HepG2 (cell line): ENCODE results near the gene UNC93A. TPM values are rescaled to one million over a fixed set of nuclear protein-coding genes. Genes with fewer than 3 reads are reported as not detected.
A peak's percentile ranks its signal among the peaks of the same experiment; 100 is the strongest.

ENCODE experiments used
- GATA4 ChIP-seq: sonication (generic); IDR thresholded peaks from 2 replicates; pipeline ENCODE4 v1.6.1; 2016; ENCODE audit warnings: antibody characterized with exemption, low read depth, borderline replicate concordance
- JUND ChIP-seq: sonication (generic); formaldehyde crosslinking; IDR thresholded peaks from 2 replicates; pipeline ENCODE4 v1.8.0; 2022; ENCODE audit warnings: mild to moderate bottlenecking, missing genetic modification reagents
- MATR3 ChIP-seq: sonication (generic); formaldehyde crosslinking; IDR thresholded peaks from 2 replicates; pipeline ENCODE4 v1.4.0; 2020; ENCODE audit warnings: missing genetic modification reagents
- MEF2D ChIP-seq: sonication (generic); formaldehyde crosslinking; IDR thresholded peaks from 2 replicates; pipeline ENCODE4 v1.5.1; 2020; ENCODE audit warnings: mild to moderate bottlenecking, missing genetic modification reagents
- PHF20 ChIP-seq: sonication (generic); formaldehyde crosslinking; IDR thresholded peaks from 2 replicates; pipeline ENCODE4 v1.5.0; 2020; ENCODE audit warnings: mild to moderate bottlenecking, missing genetic modification reagents
- SMARCC2 ChIP-seq: fragments of 450-650 bp; IDR thresholded peaks from 2 replicates; pipeline ENCODE4 v1.6.1; 2017; ENCODE audit warnings: antibody characterized with exemption, mild to moderate bottlenecking
- SYNCRIP ChIP-seq: fragments of 200-400 bp; formaldehyde crosslinking; IDR thresholded peaks from 2 replicates; pipeline ENCODE4 v1.6.1; 2018; ENCODE audit warnings: mild to moderate bottlenecking, low read depth, low read length; ENCODE audit not compliant: insufficient read depth
- TBX2 ChIP-seq: sonication (generic); formaldehyde crosslinking; IDR thresholded peaks from 2 replicates; pipeline ENCODE4 v1.5.0; 2020; ENCODE audit warnings: missing genetic modification reagents, mild to moderate bottlenecking, borderline replicate concordance
- ZFP36L1 ChIP-seq: sonication (generic); formaldehyde crosslinking; IDR thresholded peaks from 2 replicates; pipeline ENCODE4 v1.8.0; 2022; ENCODE audit warnings: mild to moderate bottlenecking, missing genetic modification reagents, moderate library complexity
- ZNF12 ChIP-seq: sonication (generic); formaldehyde crosslinking; IDR thresholded peaks from 2 replicates; pipeline ENCODE4 v1.5.0; 2020; ENCODE audit warnings: missing genetic modification reagents
- ZNF225 ChIP-seq: sonication (generic); formaldehyde crosslinking; IDR thresholded peaks from 2 replicates; pipeline ENCODE4 v1.4.0; 2020; ENCODE audit warnings: mild to moderate bottlenecking, missing genetic modification reagents
- ZNF280B ChIP-seq: sonication (generic); formaldehyde crosslinking; IDR thresholded peaks from 2 replicates; pipeline ENCODE4 v1.5.0; 2020; ENCODE audit warnings: missing genetic modification reagents, mild to moderate bottlenecking, borderline replicate concordance
- ZNF318 ChIP-seq: sonication (generic); formaldehyde crosslinking; IDR thresholded peaks from 2 replicates; pipeline ENCODE4 v1.4.0; 2020; ENCODE audit warnings: mild to moderate bottlenecking, missing genetic modification reagents
- ZNF740 ChIP-seq: sonication (generic); formaldehyde crosslinking; IDR thresholded peaks from 2 replicates; pipeline ENCODE4 v1.4.0; 2020; ENCODE audit warnings: missing genetic modification reagents
- ZNF766 ChIP-seq: sonication (generic); formaldehyde crosslinking; IDR thresholded peaks from 2 replicates; pipeline ENCODE4 v1.5.0; 2020; ENCODE audit warnings: missing genetic modification reagents, borderline replicate concordance
- ZNF780A ChIP-seq: sonication (generic); formaldehyde crosslinking; IDR thresholded peaks from 2 replicates; pipeline ENCODE4 v1.8.0; 2022; ENCODE audit warnings: mild to moderate bottlenecking, missing genetic modification reagents, moderate library complexity
- ZSCAN20 ChIP-seq: sonication (generic); formaldehyde crosslinking; IDR thresholded peaks from 2 replicates; pipeline ENCODE4 v1.4.0; 2020; ENCODE audit warnings: missing genetic modification reagents, mild to moderate bottlenecking, borderline replicate concordance
- ZSCAN25 ChIP-seq: sonication (generic); formaldehyde crosslinking; IDR thresholded peaks from 2 replicates; pipeline ENCODE4 v1.8.0; 2022; ENCODE audit warnings: mild to moderate bottlenecking, missing genetic modification reagents
- polyA plus RNA-seq, 8 experiments: library from polyadenylated mRNA; depleted of rRNA in 3 of 8; stranded (reverse) in 7 of 8; unstranded in 1 of 8; fragments of >200 nt; fragmentation: Illumina TruSeq in 4 of 8; extraction: Trizol in 4 of 8; gene quantifications; 2 replicates each; pipeline versions ENCODE4 v1.2.1 to v1.2.3, GENCODE V29; 2011 to 2016; ENCODE audit warnings: low read depth in 4 of 8, missing spikeins in 1 of 8, mixed read lengths in 1 of 8; ENCODE audit not compliant: insufficient read depth in 1 of 8
- total RNA-seq, 5 experiments: library from RNA; depleted of rRNA; stranded (reverse); fragments of >200 nt; fragmentation: Illumina TruSeq; extraction: Trizol; gene quantifications; 2 replicates each; pipeline ENCODE4 v1.2.3, GENCODE V29; 2016; ENCODE audit warnings: low read depth in 1 of 5

UNC93A gene
- total and polyA plus RNA-seq, 2 of the 13 experiments (the other 11 are each of a cell fraction or from before 2014, with no cell fraction given), result 11.0 to 42.7 TPM

GRCh38 chr6:167341665-167342655 lies 50.8 kb downstream of the UNC93A start (continued):
- TF ChIP-seq JUND (peak; percentile 90), MEF2D (CRISPR knock-in tag) (peak; percentile 98), ZNF766 (CRISPR knock-in tag) (peak; percentile 72; the same call in 1 of the 2 replicates), MATR3 (no peak), SYNCRIP (no peak), GATA4 (peak; percentile 94; the same call in 1 of the 2 replicates), ZNF740 (CRISPR knock-in tag) (no peak), PHF20 (CRISPR knock-in tag) (no peak), ZNF280B (CRISPR knock-in tag) (no peak), ZNF12 (CRISPR knock-in tag) (peak; percentile 58; the same call in 1 of the 2 replicates), ZFP36L1 (CRISPR knock-in tag) (peak; percentile 87; the same call in 1 of the 2 replicates), ZNF225 (no peak), ZSCAN25 (CRISPR knock-in tag) (peak; percentile 84), ZSCAN20 (CRISPR knock-in tag) (0 out of 2 replicates have a peak, but pooled peaks have one; percentile 65), TBX2 (CRISPR knock-in tag) (peak; percentile 100), SMARCC2 (peak; percentile 84; the same call in 1 of the 2 replicates), ZNF318 (no peak), ZNF780A (CRISPR knock-in tag) (no peak)
